Osteoblast (primary cell): ENCODE measurements around the gene P2RX5. TPM values are rescaled to one million over a fixed set of nuclear protein-coding genes. Genes with fewer than 3 reads are reported as not detected.

Experiments used
- DNase-seq: peaks from one replicate; pipeline ENCODE4 v3.0.0; 2011; ENCODE audit warnings: low spot score, mixed read lengths; ENCODE audit not compliant: insufficient read length; ENCODE audit errors: missing footprints
- H2AFZ ChIP-seq: 2 replicates; pipeline ENCODE4 v1.6.0; 2011; ENCODE audit warnings: mild to moderate bottlenecking, low read length
- H3K27ac ChIP-seq: 2 replicates; pipeline ENCODE4 v1.5.1; 2011; ENCODE audit warnings: mild to moderate bottlenecking, low read depth, low read length, moderate library complexity
- H3K27me3 ChIP-seq: 2 replicates; pipeline ENCODE4 v1.6.0; 2012; ENCODE audit warnings: mild to moderate bottlenecking, control low read depth, inconsistent platforms, low read length, moderate library complexity; ENCODE audit not compliant: insufficient read depth
- H3K36me3 ChIP-seq: 2 replicates; pipeline ENCODE4 v1.5.1; 2011; ENCODE audit warnings: mild to moderate bottlenecking, low read length, control low read depth, moderate library complexity; ENCODE audit not compliant: insufficient read depth
- H3K4me1 ChIP-seq: 2 replicates; pipeline ENCODE4 v1.5.1; 2011; ENCODE audit warnings: mild to moderate bottlenecking, low read length, control low read depth, moderate library complexity; ENCODE audit not compliant: insufficient read depth
- H3K4me2 ChIP-seq: 2 replicates; pipeline ENCODE4 v1.6.0; 2011; ENCODE audit warnings: mild to moderate bottlenecking, low read length; ENCODE audit not compliant: insufficient read depth
- H3K4me3 ChIP-seq: fragments of 200-600 bp; sonication (generic); 3 replicates; pipeline ENCODE4 v1.5.1; 2012; ENCODE audit warnings: mild to moderate bottlenecking, low read length, inconsistent platforms; ENCODE audit not compliant: insufficient read depth
- H3K79me2 ChIP-seq: 2 replicates; pipeline ENCODE4 v1.6.0; 2012; ENCODE audit warnings: mild to moderate bottlenecking, low read length, control low read depth, inconsistent platforms; ENCODE audit not compliant: insufficient read depth
- H3K9me3 ChIP-seq: 2 replicates; pipeline ENCODE4 v1.5.1; 2011; ENCODE audit warnings: low read depth, low read length, control low read depth
- H4K20me1 ChIP-seq: 2 replicates; pipeline ENCODE4 v1.6.0; 2012; ENCODE audit warnings: mild to moderate bottlenecking, low read length, control low read depth; ENCODE audit not compliant: insufficient read depth
- total RNA-seq: library from RNA; depleted of rRNA; stranded (reverse); fragments of >200 nt; gene quantifications from 2 replicates; pipeline ENCODE4 v1.2.3, GENCODE V29; 2012
- TF ChIP-seq, protein P1 (sequence below): IDR thresholded peaks from 2 replicates; pipeline ENCODE4 v1.5.1; 2011; ENCODE audit warnings: mild to moderate bottlenecking, low read depth, low read length, moderate library complexity; ENCODE audit errors: extremely low read depth

P2RX5 gene
- total RNA-seq, 1 donor, result 0.36 TPM

DNA sequence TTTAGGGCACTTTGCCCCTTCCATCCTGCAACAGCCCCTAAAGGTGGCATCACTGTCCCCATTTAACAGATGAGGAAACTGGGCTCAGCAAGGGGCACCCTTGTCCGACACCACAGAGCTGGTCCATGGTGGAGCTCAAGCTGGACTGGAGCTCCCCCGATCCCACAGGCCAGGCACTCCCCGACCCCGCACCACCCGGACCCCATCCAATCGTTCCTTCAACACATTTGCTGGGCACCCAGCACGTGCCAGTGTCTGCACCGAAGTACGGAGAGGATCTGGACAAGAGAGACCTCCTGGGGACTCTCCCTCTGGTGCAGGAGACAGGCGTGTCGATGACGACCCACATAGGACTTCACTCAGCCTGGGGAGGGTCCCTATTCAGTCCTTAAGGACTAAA, 13.9 kb downstream of the P2RX5 start:
- Histone ChIP-seq H3K4me1 (peaks cover 2% of the 10 kb centered on the region), H3K4me3 (no peak overlapping the region), H3K79me2 (no peaks in the 10 kb centered on the region), H3K36me3 (no peaks in the 10 kb centered on the region), H3K27me3 (peaks cover 4% of the 10 kb centered on the region), H4K20me1 (no peaks in the 10 kb centered on the region), H3K27ac (no peak overlapping the region), H3K4me2 (no peak overlapping the region), H3K9me3 (no peaks in the 10 kb centered on the region), H2AFZ (no peak overlapping the region)
- TF ChIP-seq, protein P1, sequence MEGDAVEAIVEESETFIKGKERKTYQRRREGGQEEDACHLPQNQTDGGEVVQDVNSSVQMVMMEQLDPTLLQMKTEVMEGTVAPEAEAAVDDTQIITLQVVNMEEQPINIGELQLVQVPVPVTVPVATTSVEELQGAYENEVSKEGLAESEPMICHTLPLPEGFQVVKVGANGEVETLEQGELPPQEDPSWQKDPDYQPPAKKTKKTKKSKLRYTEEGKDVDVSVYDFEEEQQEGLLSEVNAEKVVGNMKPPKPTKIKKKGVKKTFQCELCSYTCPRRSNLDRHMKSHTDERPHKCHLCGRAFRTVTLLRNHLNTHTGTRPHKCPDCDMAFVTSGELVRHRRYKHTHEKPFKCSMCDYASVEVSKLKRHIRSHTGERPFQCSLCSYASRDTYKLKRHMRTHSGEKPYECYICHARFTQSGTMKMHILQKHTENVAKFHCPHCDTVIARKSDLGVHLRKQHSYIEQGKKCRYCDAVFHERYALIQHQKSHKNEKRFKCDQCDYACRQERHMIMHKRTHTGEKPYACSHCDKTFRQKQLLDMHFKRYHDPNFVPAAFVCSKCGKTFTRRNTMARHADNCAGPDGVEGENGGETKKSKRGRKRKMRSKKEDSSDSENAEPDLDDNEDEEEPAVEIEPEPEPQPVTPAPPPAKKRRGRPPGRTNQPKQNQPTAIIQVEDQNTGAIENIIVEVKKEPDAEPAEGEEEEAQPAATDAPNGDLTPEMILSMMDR, result no peak
- peak; percentile 70 for DNase-seq

DNA sequence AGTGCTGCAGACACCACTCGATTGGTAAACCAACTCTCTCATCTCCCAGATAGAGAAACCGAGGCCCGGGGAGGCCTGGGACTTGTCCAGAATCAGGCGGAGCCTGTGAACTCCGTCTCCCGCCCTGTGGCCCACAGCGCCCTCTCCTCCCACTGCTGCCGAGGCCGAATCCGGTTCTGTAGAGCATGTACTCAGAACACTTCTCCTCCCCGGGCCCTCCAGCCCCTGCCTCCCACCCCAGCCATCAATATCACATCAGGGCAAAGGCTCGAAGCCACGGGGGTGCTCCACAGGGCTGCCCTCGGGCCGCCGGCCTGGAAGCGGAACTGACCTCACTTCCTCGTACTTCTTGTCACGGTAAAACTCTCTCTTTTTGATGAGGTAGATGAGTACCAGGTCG, 14.4 kb downstream of the P2RX5 start:
- no peaks in the 10 kb centered on the region for H3K36me3 ChIP-seq
- no peak overlapping the region for H3K4me3 ChIP-seq
- no peaks in the 10 kb centered on the region for H3K9me3 ChIP-seq
- H3K27me3 ChIP-seq, result peaks cover 4% of the 10 kb centered on the region
- H4K20me1 ChIP-seq, result no peaks in the 10 kb centered on the region
- peak; percentile 72 for DNase-seq
- TF ChIP-seq, protein P1, result no peak
- no peak overlapping the region for H2AFZ ChIP-seq
- H3K27ac ChIP-seq, result no peak overlapping the region
- peaks cover 2% of the 10 kb centered on the region for H3K4me1 ChIP-seq
- H3K79me2 ChIP-seq, result no peaks in the 10 kb centered on the region
- H3K4me2 ChIP-seq, result no peak overlapping the region

DNA sequence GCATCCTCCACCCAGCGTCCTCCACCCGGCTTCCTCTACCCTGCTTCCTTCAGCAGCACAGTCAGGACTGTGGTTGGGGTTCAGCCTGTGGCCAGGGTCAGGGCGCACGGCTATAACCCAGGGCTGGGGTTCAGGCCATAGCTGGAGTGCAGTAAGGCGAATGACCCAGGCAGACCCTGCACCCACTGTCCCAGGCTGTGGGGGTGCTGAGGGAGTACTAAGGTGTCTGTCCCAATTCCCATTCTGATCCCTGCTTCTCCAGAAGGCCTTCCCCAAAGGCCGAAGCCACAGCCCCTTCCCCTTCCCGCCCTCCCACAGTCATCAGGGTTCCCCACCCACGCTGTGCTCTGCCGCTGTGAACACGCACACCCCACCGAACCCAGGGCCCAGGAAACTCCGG, 14.9 kb downstream of the P2RX5 start:
- no peak overlapping the region for H2AFZ ChIP-seq
- peaks cover 2% of the 10 kb centered on the region for H3K4me1 ChIP-seq
- H3K4me3 ChIP-seq, result no peak overlapping the region
- no peak overlapping the region for H3K27ac ChIP-seq
- no peak overlapping the region for H3K4me2 ChIP-seq
- no peaks in the 10 kb centered on the region for H3K9me3 ChIP-seq
- H4K20me1 ChIP-seq, result no peaks in the 10 kb centered on the region
- peak; percentile 79 for DNase-seq
- no peaks in the 10 kb centered on the region for H3K36me3 ChIP-seq
- H3K27me3 ChIP-seq, result peaks cover 4% of the 10 kb centered on the region
- no peaks in the 10 kb centered on the region for H3K79me2 ChIP-seq
- TF ChIP-seq, protein P1, result no peak

DNA sequence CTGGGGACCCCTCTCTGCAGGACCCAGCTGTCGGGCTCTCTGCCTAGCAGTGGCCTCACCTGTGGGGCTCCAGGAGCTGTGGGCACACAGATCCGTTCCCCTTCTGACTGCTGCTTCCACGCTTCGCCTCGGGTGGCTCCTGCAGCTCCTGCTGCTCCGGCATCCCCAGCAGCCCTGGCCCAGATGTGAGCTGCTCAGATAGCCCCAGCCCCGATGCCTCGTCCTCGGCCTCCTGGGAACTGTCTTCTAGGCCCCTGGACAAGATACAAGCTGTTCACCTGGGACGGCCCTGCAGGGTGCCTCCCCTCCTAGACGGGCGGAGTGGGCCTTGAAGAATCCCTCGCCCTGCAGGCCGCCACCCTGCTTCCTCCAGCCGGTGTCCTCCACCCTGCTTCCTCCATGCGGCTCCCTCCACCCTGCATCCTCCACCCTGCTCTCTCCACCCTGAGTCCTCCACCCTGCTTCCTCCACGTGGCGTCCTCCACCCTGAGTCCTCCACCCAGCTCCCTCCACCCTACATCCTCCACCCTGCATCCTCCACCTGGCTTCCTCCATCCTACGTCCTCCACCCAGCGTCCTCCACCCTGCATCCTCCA, 16.3 kb downstream of the P2RX5 start:
- Histone ChIP-seq H3K4me2 (no peak overlapping the region), H3K9me3 (no peaks in the 10 kb centered on the region), H3K27me3 (peaks cover 4% of the 10 kb centered on the region), H3K4me1 (peaks cover 2% of the 10 kb centered on the region), H3K4me3 (no peak overlapping the region), H3K79me2 (no peaks in the 10 kb centered on the region), H3K36me3 (no peaks in the 10 kb centered on the region), H2AFZ (no peak overlapping the region), H3K27ac (no peak overlapping the region), H4K20me1 (no peaks in the 10 kb centered on the region)
- TF ChIP-seq, protein P1, result no peak
- no peak for DNase-seq
